ENCODE data around the gene GPC6. TPM values are rescaled to one million over a fixed set of nuclear protein-coding genes. Genes with fewer than 3 reads are reported as not detected.

Gene GPC6
- total and polyA plus RNA-seq, 2 donors (not counting 3 experiments of a cell fraction or from before 2014, with no cell fraction given) = 0.01 TPM; not detected in 1

- H3K4me1 ChIP-seq (ENCODE audit: control insufficient read depth, extremely low read depth, insufficient read depth, low read length) = no peaks in the 10 kb centered on the region
- no peak overlapping the region for H3K4me2 ChIP-seq (ENCODE audit: insufficient read depth, low read length)
- dilution Hi-C loops (cut with MboI; ENCODE audit: extremely low pct_ligation_motif_present, low sequenced_read_pairs) = no loop called here
- H3K9ac ChIP-seq (replicated peaks; ENCODE audit: extremely low read depth, insufficient read depth, low read length) = no peak overlapping the region
- no peak overlapping the region for H3K4me3 ChIP-seq (replicated peaks in 1 of 3; ENCODE audit: insufficient read depth in 1 of 3, low read depth in 1 of 3, low read length in 3 of 3)
- H3K27ac ChIP-seq (ENCODE audit: insufficient read depth, low read depth, low read length) = no peak overlapping the region
- H3K79me2 ChIP-seq (ENCODE audit: control insufficient read depth, insufficient read depth, low read length) = no peaks in the 10 kb centered on the region
- H3K9me3 ChIP-seq (replicated peaks; ENCODE audit: control insufficient read depth, insufficient read depth, low read length) = peaks cover 3% of the 10 kb centered on the region
- no peak for DNase-seq (ENCODE audit: low read depth, low spot score)
- intact Hi-C loops (cut with micrococcal nuclease) = no loop called here
- no peaks in the 10 kb centered on the region for H4K20me1 ChIP-seq (replicated peaks; ENCODE audit: control insufficient read depth, extremely low read depth, insufficient read depth, low read length)
- no peaks in the 10 kb centered on the region for H3K27me3 ChIP-seq (ENCODE audit: control insufficient read depth in 2 of 2, insufficient read depth in 2 of 2, low read length in 2 of 2)
- no TSS peak for BruUV-seq (replicated peaks)
- no peaks in the 10 kb centered on the region for H3K36me3 ChIP-seq (ENCODE audit: control insufficient read depth in 2 of 2, extremely low read depth in 1 of 2, insufficient read depth in 2 of 2, low read length in 2 of 2)
- no peak for FAIRE-seq
- H2AFZ ChIP-seq (ENCODE audit: low read depth, low read length) = no peak overlapping the region
- TF ChIP-seq EZH2 (IDR thresholded peaks at IDR 0.05; ENCODE audit: borderline replicate concordance, low read depth, low read length, severe bottlenecking) (no peak), POLR2AphosphoS5 (IDR thresholded peaks at IDR 0.05; ENCODE audit: insufficient read depth, low read depth, low read length) (no peak), JUN (IDR thresholded peaks at IDR 0.05; ENCODE audit: borderline replicate concordance, insufficient read depth, insufficient read length, low read depth) (no peak), FOS (IDR thresholded peaks at IDR 0.05; ENCODE audit: borderline replicate concordance, insufficient read depth, low read length) (no peak), GATA2 (IDR thresholded peaks at IDR 0.05; ENCODE audit: insufficient read depth, insufficient read length, low read depth, low read length) (no peak), POLR2A (IDR thresholded peaks at IDR 0.05; ENCODE audit: low read depth, low read length) (no peak), CTCF (IDR thresholded peaks at IDR 0.05; ENCODE audit: extremely low read depth in 1 of 2, insufficient read depth in 1 of 2, low read depth in 1 of 2, low read length in 2 of 2) (no peak), MAX (IDR thresholded peaks at IDR 0.05; ENCODE audit: insufficient read depth, insufficient read length) (no peak), MYC (IDR thresholded peaks at IDR 0.05; ENCODE audit: low read depth, low read length) (no peak)
- no peaks in the 10 kb centered on the region for H3K9me1 ChIP-seq (replicated peaks; ENCODE audit: control insufficient read depth, extremely low read depth, insufficient read depth, low read length)
- POLR2A ChIA-PET = no interaction called here
- CTCF ChIA-PET = no interaction called here
Measured at GRCh38 chr13:93284064-93284463, 57.5 kb downstream of the GPC6 start.

Measured in endothelial cell of umbilical vein (primary cell).